Mesodermal cell (in vitro differentiated cells): ENCODE results near the gene LRRC8A. TPM values are rescaled to one million over a fixed set of nuclear protein-coding genes. Genes with fewer than 3 reads are reported as not detected.
"Not testable (repeated sequence)": the region's sequence is repeated elsewhere in the genome, so short reads cannot be mapped to it uniquely, and the experiment has no call there.

Experiments
- H3K27ac ChIP-seq: 2 replicates; pipeline ENCODE4 v1.7.0; 2013; ENCODE audit warnings: mild to moderate bottlenecking, low read depth, low read length, moderate library complexity; ENCODE audit not compliant: severe bottlenecking
- H3K36me3 ChIP-seq: 2 replicates; pipeline ENCODE4 v1.7.1; 2013; ENCODE audit warnings: mild to moderate bottlenecking, low read length, moderate library complexity; ENCODE audit not compliant: control insufficient read depth, insufficient read depth
- H3K4me1 ChIP-seq: one replicate; pipeline ENCODE4 v1.7.1; 2013; ENCODE audit warnings: mild to moderate bottlenecking, low read length; ENCODE audit not compliant: insufficient read depth, control insufficient read depth, poor library complexity, severe bottlenecking
- H3K4me3 ChIP-seq: 2 replicates; pipeline ENCODE4 v1.7.0; 2013; ENCODE audit warnings: low read length, control low read depth, mild to moderate bottlenecking; ENCODE audit not compliant: insufficient read depth, poor library complexity, severe bottlenecking; ENCODE audit errors: extremely low read depth
- H3K9me3 ChIP-seq: 2 replicates; pipeline ENCODE4 v1.7.1; 2013; ENCODE audit warnings: mild to moderate bottlenecking, low read length, moderate library complexity; ENCODE audit not compliant: control insufficient read depth
- WGBS, 2 experiments: methylation state at CpG; one replicate each; pipeline ENCODE4 v1.1.5; 2013; ENCODE audit warnings: missing lambda C conversion rate in 2 of 2; ENCODE audit not compliant: insufficient coverage in 2 of 2; 5-methylcytosine and 5-hydroxymethylcytosine counted together
- polyA plus RNA-seq, 2 experiments: library from polyadenylated mRNA; stranded (reverse); fragments of 50-300 nt; gene quantifications; one replicate each; pipeline ENCODE4 v1.2.3, GENCODE V29; 2013

Gene LRRC8A
- 65.4 TPM for polyA plus RNA-seq (2013, experiment 1 of 2)
- 51.7 TPM for polyA plus RNA-seq (2013, experiment 2 of 2)

- H3K36me3 ChIP-seq: peaks cover 32% of the 10 kb centered on the region
- WGBS, 2 experiments: 0 to 1% methylated on average over 52 to 59 of the region's 70 CpGs
- H3K4me3 ChIP-seq: peak within 1 kb of the TSS; percentile 96
- H3K4me1 ChIP-seq: peaks cover 32% of the 10 kb centered on the region
- peak within 1 kb of the TSS; percentile 89 for H3K27ac ChIP-seq
- no peaks in the 10 kb centered on the region for H3K9me3 ChIP-seq
Observed at GRCh38 chr9:128881884-128882676, at the start of gene LRRC8A, which contains the start of gene KYAT1. Gene LRRC8A, plus strand, starts transcription at chr9:128882133. Its CDS starts 25,032 bp downstream, at chr9:128907165. Gene KYAT1, minus strand, starts transcription at chr9:128881950. Its CDS starts 36,545 bp downstream, at chr9:128845405.

- 97 to 98% methylated on average over 9 of the region's 10 CpGs for WGBS, 2 experiments
- Histone ChIP-seq H3K4me3 (no peak overlapping the region), H3K36me3 (peaks cover 13% of the 10 kb centered on the region)
Observed at GRCh38 chr9:128833696-128834095, 48.2 kb upstream of the LRRC8A start.

GRCh38 chr9:128835246-128836210 lies 46.4 kb upstream of the LRRC8A start:
- WGBS, 2 experiments: 95 to 96% methylated on average over 21 of the region's 28 CpGs

More at GRCh38 chr9:128833696-128834095, 48.2 kb upstream of the LRRC8A start:
- peaks cover 4% of the 10 kb centered on the region for H3K4me1 ChIP-seq
- H3K9me3 ChIP-seq: no peaks in the 10 kb centered on the region
- no peak overlapping the region for H3K27ac ChIP-seq

GRCh38 chr9:128836509-128837145 lies 45.3 kb upstream of the LRRC8A start:
- Histone ChIP-seq H3K9me3 (no peaks in the 10 kb centered on the region), H3K4me3 (no peak overlapping the region), H3K4me1 (no peaks in the 10 kb centered on the region), H3K36me3 (peaks cover 26% of the 10 kb centered on the region), H3K27ac (no peak overlapping the region)
- WGBS, 2 experiments: 91% methylated on average over 13 to 14 of the region's 14 CpGs

More at GRCh38 chr9:128835246-128836210, 46.4 kb upstream of the LRRC8A start:
- H3K27ac ChIP-seq: no peak overlapping the region
- peaks cover 19% of the 10 kb centered on the region for H3K36me3 ChIP-seq
- H3K9me3 ChIP-seq: no peaks in the 10 kb centered on the region
- no peak overlapping the region for H3K4me3 ChIP-seq
- H3K4me1 ChIP-seq: no peaks in the 10 kb centered on the region

GRCh38 chr9:128838338-128838737 lies 43.6 kb upstream of the LRRC8A start:
- 85 to 92% methylated on average over 3 of the region's 3 CpGs for WGBS, 2 experiments

GRCh38 chr9:128840524-128840923 lies 41.4 kb upstream of the LRRC8A start:
- H3K4me1 ChIP-seq: no peaks in the 10 kb centered on the region
- H3K9me3 ChIP-seq: no peaks in the 10 kb centered on the region
- H3K36me3 ChIP-seq: peaks cover 32% of the 10 kb centered on the region
- no peak overlapping the region for H3K27ac ChIP-seq
- no peak overlapping the region for H3K4me3 ChIP-seq
- WGBS, 2 experiments: no CpG with 5 or more reads among the region's 1 CpG

More at GRCh38 chr9:128838338-128838737, 43.6 kb upstream of the LRRC8A start:
- no peaks in the 10 kb centered on the region for H3K9me3 ChIP-seq
- no peaks in the 10 kb centered on the region for H3K4me1 ChIP-seq
- no peak overlapping the region for H3K27ac ChIP-seq
- no peak overlapping the region for H3K4me3 ChIP-seq
- peaks cover 32% of the 10 kb centered on the region for H3K36me3 ChIP-seq

- Histone ChIP-seq H3K4me1 (no peaks in the 10 kb centered on the region), H3K27ac (no peak overlapping the region), H3K36me3 (peaks cover 27% of the 10 kb centered on the region), H3K4me3 (no peak overlapping the region), H3K9me3 (no peaks in the 10 kb centered on the region)
- WGBS, 2 experiments: 86 to 96% methylated on average over 10 to 11 of the region's 12 CpGs
Observed at GRCh38 chr9:128841694-128842492, 40.0 kb upstream of the LRRC8A start.

GRCh38 chr9:128843171-128843570 lies 38.8 kb upstream of the LRRC8A start:
- H3K27ac ChIP-seq, H3K9me3 ChIP-seq, H3K4me3 ChIP-seq, H3K4me1 ChIP-seq: not testable (repeated sequence)
- 86 to 95% methylated on average over 5 to 6 of the region's 7 CpGs for WGBS, 2 experiments
- H3K36me3 ChIP-seq: peaks cover 27% of the 10 kb centered on the region

GRCh38 chr9:128845186-128845931 lies 36.6 kb upstream of the LRRC8A start:
- WGBS, 2 experiments: 86 to 89% methylated on average over 9 to 12 of the region's 13 CpGs
- no peak overlapping the region for H3K4me3 ChIP-seq
- no peak overlapping the region for H3K27ac ChIP-seq

More at GRCh38 chr9:128845186-128845931, 36.6 kb upstream of the LRRC8A start:
- Histone ChIP-seq H3K4me1 (no peaks in the 10 kb centered on the region), H3K36me3 (peaks cover 23% of the 10 kb centered on the region), H3K9me3 (peaks cover 13% of the 10 kb centered on the region)
